WTC11 (cell line): ENCODE data around the gene RBM10. TPM values are rescaled to one million over a fixed set of nuclear protein-coding genes. Genes with fewer than 3 reads are reported as not detected.

Experiments used
- ATAC-seq: fragments of 200-7000 bp; cut with Tn5 transposase; 2 replicates; pipeline ENCODE4 v1.10.0; 2021; ENCODE audit warnings: mild to moderate bottlenecking, moderate library complexity
- CTCF ChIA-PET: fragments of 300-600 bp; sonication (Branson Sonifier 250); formaldehyde crosslinking; loops from one replicate; lab custom pipeline; 2021; ENCODE audit warnings: antibody characterized with exemption; lab: Charles Lee
- POLR2A ChIA-PET: fragments of 350-600 bp; sonication (Branson Sonifier 250); formaldehyde crosslinking; loops from one replicate; lab custom pipeline; 2021; ENCODE audit warnings: antibody characterized with exemption; lab: Charles Lee
- DNase-seq: peaks from one replicate; pipeline ENCODE4 v3.0.0; 2021; ENCODE audit warnings: low spot score
- H3K27ac Mint-ChIP-seq: 2 replicates; pipeline ENCODE4 v1.8.0; 2021; ENCODE audit warnings: mixed read lengths
- H3K27me3 Mint-ChIP-seq: 2 replicates; pipeline ENCODE4 v1.8.0; 2021; ENCODE audit warnings: low read depth, mild to moderate bottlenecking, moderate library complexity, mixed read lengths
- H3K36me3 Mint-ChIP-seq: 2 replicates; pipeline ENCODE4 v1.8.0; 2021; ENCODE audit warnings: mixed read lengths
- H3K4me1 Mint-ChIP-seq: 2 replicates; pipeline ENCODE4 v1.8.0; 2022; ENCODE audit warnings: mixed read lengths
- H3K4me3 Mint-ChIP-seq: 2 replicates; pipeline ENCODE4 v1.8.0; 2021; ENCODE audit warnings: mild to moderate bottlenecking, moderate library complexity, mixed read lengths
- H3K9me3 Mint-ChIP-seq: 2 replicates; pipeline ENCODE4 v1.8.0; 2021; ENCODE audit warnings: mixed read lengths
- ATF1 ChIP-seq: sonication (generic); formaldehyde crosslinking; IDR thresholded peaks from 2 replicates; pipeline ENCODE4 v1.8.1; 2023; ENCODE audit warnings: mild to moderate bottlenecking, moderate library complexity, missing genetic modification reagents
- CREB1 ChIP-seq: sonication (generic); formaldehyde crosslinking; IDR thresholded peaks from 2 replicates; pipeline ENCODE4 v1.8.0; 2023; ENCODE audit warnings: mild to moderate bottlenecking, missing genetic modification reagents
- GABPB1 ChIP-seq: sonication (generic); formaldehyde crosslinking; IDR thresholded peaks from 2 replicates; pipeline ENCODE4 v1.8.1; 2023; ENCODE audit warnings: mild to moderate bottlenecking, missing genetic modification reagents
- MXD4 ChIP-seq: fragments of 250-450 bp; sonication (Bioruptor Pico); IDR thresholded peaks from 2 replicates; pipeline ENCODE4 v1.8.0; 2021; ENCODE audit warnings: mild to moderate bottlenecking, moderate library complexity, borderline replicate concordance
- NR3C1 ChIP-seq: sonication (generic); formaldehyde crosslinking; conservative IDR thresholded peaks from 2 replicates; pipeline ENCODE4 v1.8.1; 2023; ENCODE audit warnings: low read depth, mild to moderate bottlenecking, missing genetic modification reagents
- TCF7 ChIP-seq: sonication (generic); formaldehyde crosslinking; IDR thresholded peaks from 2 replicates; pipeline ENCODE4 v1.8.0; 2022; ENCODE audit warnings: mild to moderate bottlenecking, low read depth, missing genetic modification reagents, moderate library complexity
- ZNF423 ChIP-seq: fragments of 250-450 bp; sonication (Bioruptor Pico); IDR thresholded peaks from 2 replicates; pipeline ENCODE4 v2.1.2; 2022; ENCODE audit warnings: mild to moderate bottlenecking, moderate library complexity
- total RNA-seq: library from RNA; stranded (reverse); gene quantifications from 3 replicates; pipeline ENCODE4 v1.2.3, GENCODE V29; 2021
- TF ChIP-seq, protein P1 (sequence below): sonication (generic); formaldehyde crosslinking; IDR thresholded peaks from 2 replicates; pipeline ENCODE4 v1.8.1; 2023; ENCODE audit warnings: mild to moderate bottlenecking, missing genetic modification reagents, borderline replicate concordance
- TF ChIP-seq, protein P2 (sequence below): fragments of 250-450 bp; sonication (Bioruptor Pico); IDR thresholded peaks from 2 replicates; pipeline ENCODE4 v1.9.0; 2021; ENCODE audit warnings: mild to moderate bottlenecking, borderline replicate concordance
- TF ChIP-seq, protein P3 (sequence below): sonication (generic); formaldehyde crosslinking; IDR thresholded peaks from 2 replicates; pipeline ENCODE4 v1.8.1; 2023; ENCODE audit warnings: mild to moderate bottlenecking, missing genetic modification reagents, moderate library complexity
- TF ChIP-seq, protein P4 (sequence below): sonication (generic); formaldehyde crosslinking; IDR thresholded peaks from 2 replicates; pipeline ENCODE4 v1.8.0; 2023; ENCODE audit warnings: mild to moderate bottlenecking, missing genetic modification reagents
- TF ChIP-seq, protein P5 (sequence below): sonication (generic); formaldehyde crosslinking; IDR thresholded peaks from 2 replicates; pipeline ENCODE4 v1.8.1; 2022; ENCODE audit warnings: mild to moderate bottlenecking, missing genetic modification reagents, moderate library complexity, borderline replicate concordance
- TF ChIP-seq, protein P6 (sequence below): sonication (generic); formaldehyde crosslinking; IDR thresholded peaks from 2 replicates; pipeline ENCODE4 v1.8.1; 2022; ENCODE audit warnings: low read depth, mild to moderate bottlenecking, moderate library complexity, missing genetic modification reagents, borderline replicate concordance

Gene RBM10
- total RNA-seq, 1 experiment from 2014 or later: 66.1 TPM

DNA sequence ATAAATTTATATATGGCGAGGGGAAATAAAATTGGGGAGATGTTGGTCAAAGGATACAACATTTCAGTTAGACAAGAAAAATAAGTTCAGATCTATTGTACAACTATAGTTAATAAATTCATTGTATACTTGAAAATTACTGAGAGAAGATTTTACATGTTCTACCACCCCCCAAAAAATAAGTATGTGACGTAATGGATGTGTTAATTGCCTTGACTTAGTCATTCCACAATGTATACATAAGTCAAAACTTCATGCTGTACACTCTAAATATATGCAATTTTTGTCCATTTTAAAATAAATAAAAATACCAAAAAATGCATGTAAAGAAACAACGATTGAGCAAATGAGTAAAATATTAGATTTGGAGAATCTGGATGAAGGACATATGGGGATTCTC lies 89.6 kb downstream of the RBM10 start (continued):
- TF ChIP-seq, protein P1, sequence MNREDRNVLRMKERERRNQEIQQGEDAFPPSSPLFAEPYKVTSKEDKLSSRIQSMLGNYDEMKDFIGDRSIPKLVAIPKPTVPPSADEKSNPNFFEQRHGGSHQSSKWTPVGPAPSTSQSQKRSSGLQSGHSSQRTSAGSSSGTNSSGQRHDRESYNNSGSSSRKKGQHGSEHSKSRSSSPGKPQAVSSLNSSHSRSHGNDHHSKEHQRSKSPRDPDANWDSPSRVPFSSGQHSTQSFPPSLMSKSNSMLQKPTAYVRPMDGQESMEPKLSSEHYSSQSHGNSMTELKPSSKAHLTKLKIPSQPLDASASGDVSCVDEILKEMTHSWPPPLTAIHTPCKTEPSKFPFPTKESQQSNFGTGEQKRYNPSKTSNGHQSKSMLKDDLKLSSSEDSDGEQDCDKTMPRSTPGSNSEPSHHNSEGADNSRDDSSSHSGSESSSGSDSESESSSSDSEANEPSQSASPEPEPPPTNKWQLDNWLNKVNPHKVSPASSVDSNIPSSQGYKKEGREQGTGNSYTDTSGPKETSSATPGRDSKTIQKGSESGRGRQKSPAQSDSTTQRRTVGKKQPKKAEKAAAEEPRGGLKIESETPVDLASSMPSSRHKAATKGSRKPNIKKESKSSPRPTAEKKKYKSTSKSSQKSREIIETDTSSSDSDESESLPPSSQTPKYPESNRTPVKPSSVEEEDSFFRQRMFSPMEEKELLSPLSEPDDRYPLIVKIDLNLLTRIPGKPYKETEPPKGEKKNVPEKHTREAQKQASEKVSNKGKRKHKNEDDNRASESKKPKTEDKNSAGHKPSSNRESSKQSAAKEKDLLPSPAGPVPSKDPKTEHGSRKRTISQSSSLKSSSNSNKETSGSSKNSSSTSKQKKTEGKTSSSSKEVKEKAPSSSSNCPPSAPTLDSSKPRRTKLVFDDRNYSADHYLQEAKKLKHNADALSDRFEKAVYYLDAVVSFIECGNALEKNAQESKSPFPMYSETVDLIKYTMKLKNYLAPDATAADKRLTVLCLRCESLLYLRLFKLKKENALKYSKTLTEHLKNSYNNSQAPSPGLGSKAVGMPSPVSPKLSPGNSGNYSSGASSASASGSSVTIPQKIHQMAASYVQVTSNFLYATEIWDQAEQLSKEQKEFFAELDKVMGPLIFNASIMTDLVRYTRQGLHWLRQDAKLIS (CRISPR knock-in tag): no peak
- TF ChIP-seq, protein P2, sequence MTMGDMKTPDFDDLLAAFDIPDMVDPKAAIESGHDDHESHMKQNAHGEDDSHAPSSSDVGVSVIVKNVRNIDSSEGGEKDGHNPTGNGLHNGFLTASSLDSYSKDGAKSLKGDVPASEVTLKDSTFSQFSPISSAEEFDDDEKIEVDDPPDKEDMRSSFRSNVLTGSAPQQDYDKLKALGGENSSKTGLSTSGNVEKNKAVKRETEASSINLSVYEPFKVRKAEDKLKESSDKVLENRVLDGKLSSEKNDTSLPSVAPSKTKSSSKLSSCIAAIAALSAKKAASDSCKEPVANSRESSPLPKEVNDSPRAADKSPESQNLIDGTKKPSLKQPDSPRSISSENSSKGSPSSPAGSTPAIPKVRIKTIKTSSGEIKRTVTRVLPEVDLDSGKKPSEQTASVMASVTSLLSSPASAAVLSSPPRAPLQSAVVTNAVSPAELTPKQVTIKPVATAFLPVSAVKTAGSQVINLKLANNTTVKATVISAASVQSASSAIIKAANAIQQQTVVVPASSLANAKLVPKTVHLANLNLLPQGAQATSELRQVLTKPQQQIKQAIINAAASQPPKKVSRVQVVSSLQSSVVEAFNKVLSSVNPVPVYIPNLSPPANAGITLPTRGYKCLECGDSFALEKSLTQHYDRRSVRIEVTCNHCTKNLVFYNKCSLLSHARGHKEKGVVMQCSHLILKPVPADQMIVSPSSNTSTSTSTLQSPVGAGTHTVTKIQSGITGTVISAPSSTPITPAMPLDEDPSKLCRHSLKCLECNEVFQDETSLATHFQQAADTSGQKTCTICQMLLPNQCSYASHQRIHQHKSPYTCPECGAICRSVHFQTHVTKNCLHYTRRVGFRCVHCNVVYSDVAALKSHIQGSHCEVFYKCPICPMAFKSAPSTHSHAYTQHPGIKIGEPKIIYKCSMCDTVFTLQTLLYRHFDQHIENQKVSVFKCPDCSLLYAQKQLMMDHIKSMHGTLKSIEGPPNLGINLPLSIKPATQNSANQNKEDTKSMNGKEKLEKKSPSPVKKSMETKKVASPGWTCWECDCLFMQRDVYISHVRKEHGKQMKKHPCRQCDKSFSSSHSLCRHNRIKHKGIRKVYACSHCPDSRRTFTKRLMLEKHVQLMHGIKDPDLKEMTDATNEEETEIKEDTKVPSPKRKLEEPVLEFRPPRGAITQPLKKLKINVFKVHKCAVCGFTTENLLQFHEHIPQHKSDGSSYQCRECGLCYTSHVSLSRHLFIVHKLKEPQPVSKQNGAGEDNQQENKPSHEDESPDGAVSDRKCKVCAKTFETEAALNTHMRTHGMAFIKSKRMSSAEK (CRISPR knock-in tag): no peak
- TF ChIP-seq CREB1 (CRISPR knock-in tag): no peak
- TF ChIP-seq TCF7: no peak
- no peak for TF ChIP-seq NR3C1 (CRISPR knock-in tag)
- TF ChIP-seq ZNF423: no peak
- TF ChIP-seq, protein P3, sequence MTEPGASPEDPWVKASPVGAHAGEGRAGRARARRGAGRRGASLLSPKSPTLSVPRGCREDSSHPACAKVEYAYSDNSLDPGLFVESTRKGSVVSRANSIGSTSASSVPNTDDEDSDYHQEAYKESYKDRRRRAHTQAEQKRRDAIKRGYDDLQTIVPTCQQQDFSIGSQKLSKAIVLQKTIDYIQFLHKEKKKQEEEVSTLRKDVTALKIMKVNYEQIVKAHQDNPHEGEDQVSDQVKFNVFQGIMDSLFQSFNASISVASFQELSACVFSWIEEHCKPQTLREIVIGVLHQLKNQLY (CRISPR knock-in tag): no peak
- no peak for TF ChIP-seq ATF1 (CRISPR knock-in tag)
- TF ChIP-seq MXD4 (CRISPR knock-in tag): no peak
- TF ChIP-seq, protein P4, sequence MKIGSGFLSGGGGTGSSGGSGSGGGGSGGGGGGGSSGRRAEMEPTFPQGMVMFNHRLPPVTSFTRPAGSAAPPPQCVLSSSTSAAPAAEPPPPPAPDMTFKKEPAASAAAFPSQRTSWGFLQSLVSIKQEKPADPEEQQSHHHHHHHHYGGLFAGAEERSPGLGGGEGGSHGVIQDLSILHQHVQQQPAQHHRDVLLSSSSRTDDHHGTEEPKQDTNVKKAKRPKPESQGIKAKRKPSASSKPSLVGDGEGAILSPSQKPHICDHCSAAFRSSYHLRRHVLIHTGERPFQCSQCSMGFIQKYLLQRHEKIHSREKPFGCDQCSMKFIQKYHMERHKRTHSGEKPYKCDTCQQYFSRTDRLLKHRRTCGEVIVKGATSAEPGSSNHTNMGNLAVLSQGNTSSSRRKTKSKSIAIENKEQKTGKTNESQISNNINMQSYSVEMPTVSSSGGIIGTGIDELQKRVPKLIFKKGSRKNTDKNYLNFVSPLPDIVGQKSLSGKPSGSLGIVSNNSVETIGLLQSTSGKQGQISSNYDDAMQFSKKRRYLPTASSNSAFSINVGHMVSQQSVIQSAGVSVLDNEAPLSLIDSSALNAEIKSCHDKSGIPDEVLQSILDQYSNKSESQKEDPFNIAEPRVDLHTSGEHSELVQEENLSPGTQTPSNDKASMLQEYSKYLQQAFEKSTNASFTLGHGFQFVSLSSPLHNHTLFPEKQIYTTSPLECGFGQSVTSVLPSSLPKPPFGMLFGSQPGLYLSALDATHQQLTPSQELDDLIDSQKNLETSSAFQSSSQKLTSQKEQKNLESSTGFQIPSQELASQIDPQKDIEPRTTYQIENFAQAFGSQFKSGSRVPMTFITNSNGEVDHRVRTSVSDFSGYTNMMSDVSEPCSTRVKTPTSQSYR (CRISPR knock-in tag): no peak
- TF ChIP-seq, protein P5, sequence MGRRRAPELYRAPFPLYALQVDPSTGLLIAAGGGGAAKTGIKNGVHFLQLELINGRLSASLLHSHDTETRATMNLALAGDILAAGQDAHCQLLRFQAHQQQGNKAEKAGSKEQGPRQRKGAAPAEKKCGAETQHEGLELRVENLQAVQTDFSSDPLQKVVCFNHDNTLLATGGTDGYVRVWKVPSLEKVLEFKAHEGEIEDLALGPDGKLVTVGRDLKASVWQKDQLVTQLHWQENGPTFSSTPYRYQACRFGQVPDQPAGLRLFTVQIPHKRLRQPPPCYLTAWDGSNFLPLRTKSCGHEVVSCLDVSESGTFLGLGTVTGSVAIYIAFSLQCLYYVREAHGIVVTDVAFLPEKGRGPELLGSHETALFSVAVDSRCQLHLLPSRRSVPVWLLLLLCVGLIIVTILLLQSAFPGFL (CRISPR knock-in tag): no peak

DNA sequence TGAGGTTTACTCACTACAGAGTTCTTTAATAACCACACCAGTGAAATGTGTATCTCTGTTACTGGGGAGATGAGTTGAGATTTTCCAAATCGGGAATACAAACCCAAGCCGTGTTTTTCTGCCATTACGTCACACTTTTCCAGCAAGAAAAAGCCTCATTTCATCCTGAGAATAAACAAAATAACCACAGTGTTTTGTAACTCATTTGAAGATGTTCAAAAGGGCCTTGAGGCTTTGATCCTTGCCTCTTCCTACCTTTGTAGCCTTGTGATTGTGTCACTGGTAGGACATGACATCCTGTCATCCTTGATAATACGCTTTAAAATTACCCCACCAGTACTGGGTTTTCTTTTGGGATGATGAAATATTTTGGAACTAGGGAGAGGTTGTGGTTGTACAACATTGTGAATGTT lies 90.7 kb downstream of the RBM10 start:
- CTCF ChIA-PET: no interaction called here
- Mint-ChIP-seq H3K27ac (peak overlapping the region; percentile 76), H3K9me3 (no peaks in the 10 kb centered on the region), H3K27me3 (no peaks in the 10 kb centered on the region), H3K4me1 (peaks cover 10% of the 10 kb centered on the region), H3K4me3 (peak overlapping the region; percentile 29; the same call in 1 of the 2 replicates), H3K36me3 (peaks cover 16% of the 10 kb centered on the region)
- no peak for DNase-seq
- TF ChIP-seq, protein P6, sequence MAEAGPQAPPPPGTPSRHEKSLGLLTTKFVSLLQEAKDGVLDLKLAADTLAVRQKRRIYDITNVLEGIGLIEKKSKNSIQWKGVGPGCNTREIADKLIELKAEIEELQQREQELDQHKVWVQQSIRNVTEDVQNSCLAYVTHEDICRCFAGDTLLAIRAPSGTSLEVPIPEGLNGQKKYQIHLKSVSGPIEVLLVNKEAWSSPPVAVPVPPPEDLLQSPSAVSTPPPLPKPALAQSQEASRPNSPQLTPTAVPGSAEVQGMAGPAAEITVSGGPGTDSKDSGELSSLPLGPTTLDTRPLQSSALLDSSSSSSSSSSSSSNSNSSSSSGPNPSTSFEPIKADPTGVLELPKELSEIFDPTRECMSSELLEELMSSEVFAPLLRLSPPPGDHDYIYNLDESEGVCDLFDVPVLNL (CRISPR knock-in tag): no peak
- peak; percentile 75; the same call in 1 of the 2 replicates for TF ChIP-seq GABPB1
- POLR2A ChIA-PET: interaction anchor here (1.0 kb wide), 1 partner anchor 18 kb away, joined by 3 read pairs; no protein-coding TSS in a partner anchor
- no peak for ATAC-seq
